AG09319 (cell line): Measurements from ENCODE around the gene ECD.

Experiments
- DNase-seq: peaks from one replicate; pipeline ENCODE4 v3.0.0-alpha.2; 2010; ENCODE audit warnings: low read depth; ENCODE audit errors: extremely low read depth
- TF ChIP-seq, protein P1 (sequence below): IDR thresholded peaks from 2 replicates; pipeline ENCODE4 v1.5.1; 2011; ENCODE audit warnings: low read depth, mild to moderate bottlenecking, inconsistent platforms, low read length, moderate library complexity

Gene ECD

DNA sequence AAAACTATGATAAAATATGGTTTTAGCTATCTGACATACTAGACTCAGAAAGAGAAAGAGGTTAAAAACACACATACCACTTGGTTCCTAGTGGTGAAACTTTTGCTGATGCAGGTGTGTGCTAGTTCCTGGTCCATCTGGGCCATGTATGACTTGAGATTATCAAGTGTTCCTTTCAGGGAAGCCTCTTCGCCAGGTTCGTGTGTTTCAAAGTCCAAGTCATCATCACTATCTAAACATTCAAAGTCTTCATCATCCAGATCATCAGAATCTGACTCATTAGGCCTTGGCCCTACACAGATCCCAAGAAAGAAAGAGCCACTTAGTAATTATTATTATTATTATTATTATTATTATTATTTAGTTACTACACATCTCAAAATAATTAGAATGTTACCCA, 31.2 kb downstream of the ECD start:
- TF ChIP-seq, protein P1, sequence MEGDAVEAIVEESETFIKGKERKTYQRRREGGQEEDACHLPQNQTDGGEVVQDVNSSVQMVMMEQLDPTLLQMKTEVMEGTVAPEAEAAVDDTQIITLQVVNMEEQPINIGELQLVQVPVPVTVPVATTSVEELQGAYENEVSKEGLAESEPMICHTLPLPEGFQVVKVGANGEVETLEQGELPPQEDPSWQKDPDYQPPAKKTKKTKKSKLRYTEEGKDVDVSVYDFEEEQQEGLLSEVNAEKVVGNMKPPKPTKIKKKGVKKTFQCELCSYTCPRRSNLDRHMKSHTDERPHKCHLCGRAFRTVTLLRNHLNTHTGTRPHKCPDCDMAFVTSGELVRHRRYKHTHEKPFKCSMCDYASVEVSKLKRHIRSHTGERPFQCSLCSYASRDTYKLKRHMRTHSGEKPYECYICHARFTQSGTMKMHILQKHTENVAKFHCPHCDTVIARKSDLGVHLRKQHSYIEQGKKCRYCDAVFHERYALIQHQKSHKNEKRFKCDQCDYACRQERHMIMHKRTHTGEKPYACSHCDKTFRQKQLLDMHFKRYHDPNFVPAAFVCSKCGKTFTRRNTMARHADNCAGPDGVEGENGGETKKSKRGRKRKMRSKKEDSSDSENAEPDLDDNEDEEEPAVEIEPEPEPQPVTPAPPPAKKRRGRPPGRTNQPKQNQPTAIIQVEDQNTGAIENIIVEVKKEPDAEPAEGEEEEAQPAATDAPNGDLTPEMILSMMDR, result no peak
- no peak for DNase-seq

GRCh38 chr10:73134727-73135126, 33.1 kb downstream of the ECD start:
- no peak for DNase-seq
- TF ChIP-seq, protein P1, result no peak

- TF ChIP-seq, protein P1, result no peak
Measured at GRCh38 chr10:73131913-73132686, 35.7 kb downstream of the ECD start.

DNA sequence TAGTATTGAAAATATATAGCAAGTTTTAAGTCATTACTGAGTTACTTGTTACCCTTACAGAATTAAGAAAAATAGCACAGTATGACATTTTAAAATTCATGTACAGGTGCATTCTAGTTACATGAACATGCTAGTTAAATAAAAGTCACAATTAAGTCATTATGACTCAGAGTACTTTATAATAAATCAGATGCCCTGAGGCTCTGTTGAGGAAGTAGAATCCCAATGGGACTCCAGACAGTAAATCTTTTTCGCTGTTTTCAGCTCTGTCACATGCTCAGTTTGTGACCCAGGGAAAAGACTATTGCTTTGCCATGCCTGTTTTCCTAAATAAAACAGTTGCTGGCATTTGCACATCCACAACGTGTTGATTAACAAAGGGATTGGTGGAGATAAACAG, 36.5 kb downstream of the ECD start:
- DNase-seq, result no peak
- TF ChIP-seq, protein P1, result no peak

More at GRCh38 chr10:73131913-73132686, 35.7 kb downstream of the ECD start:
- no peak for DNase-seq

DNA sequence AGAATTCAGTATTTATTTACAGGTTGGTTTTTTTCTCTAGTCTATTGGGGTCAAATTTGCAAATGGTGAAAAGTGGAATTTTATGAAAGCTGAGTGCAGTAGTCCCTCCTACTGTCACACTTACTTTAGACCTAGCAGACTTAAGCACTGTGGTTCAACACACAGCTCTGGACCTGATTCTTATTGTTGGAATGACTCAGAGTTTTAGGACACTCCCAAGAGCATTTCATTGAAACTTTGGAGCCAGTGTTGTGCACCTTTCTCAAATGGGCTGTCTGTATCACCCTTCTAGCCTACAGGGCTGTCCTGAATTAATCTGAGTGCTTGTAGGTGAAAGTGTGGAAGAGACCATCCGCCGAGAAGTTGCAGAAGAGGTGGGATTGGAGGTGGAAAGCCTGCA, 41.5 kb downstream of the ECD start:
- DNase-seq, result no peak
- TF ChIP-seq, protein P1, result no peak

DNA sequence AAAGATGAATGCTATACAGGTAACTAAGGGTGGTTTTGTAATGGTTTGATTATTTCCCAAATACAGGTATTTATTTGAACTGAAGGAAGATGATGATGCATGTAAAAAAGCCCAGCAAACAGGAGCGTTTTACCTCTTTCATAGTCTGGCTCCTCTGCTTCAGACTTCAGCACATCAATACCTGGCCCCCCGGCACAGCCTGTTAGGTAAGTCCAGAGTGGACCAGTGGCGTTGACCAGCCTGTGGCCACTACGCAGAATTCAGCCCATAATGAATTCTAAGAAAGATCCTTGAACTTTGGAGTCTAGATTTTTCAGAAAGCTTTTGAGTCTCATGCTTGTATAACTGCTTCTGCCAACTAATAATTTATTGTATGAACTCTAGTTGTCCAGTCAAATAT, 47.9 kb downstream of the ECD start:
- DNase-seq, result no peak
- TF ChIP-seq, protein P1, result no peak

DNA sequence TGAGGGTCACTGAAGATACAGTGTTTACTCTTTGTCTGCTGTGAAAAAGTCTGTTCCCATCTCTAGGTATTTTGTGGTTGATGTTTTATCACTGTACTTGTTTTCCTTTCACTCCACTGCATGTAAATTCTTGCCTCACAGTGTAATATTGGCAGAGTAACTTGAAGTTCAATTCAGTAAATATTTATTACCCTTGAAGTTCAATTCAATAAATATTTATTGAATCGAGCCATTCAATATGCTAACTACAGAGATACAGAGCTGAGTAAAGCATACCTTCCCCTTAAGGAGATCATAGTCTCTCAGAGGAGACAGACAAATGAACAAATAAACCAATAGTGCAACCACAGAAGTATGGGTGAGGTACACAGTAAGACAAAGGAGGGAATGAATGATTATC, 48.4 kb downstream of the ECD start:
- DNase-seq, result no peak
- TF ChIP-seq, protein P1, result no peak
